Cerebellar nuclear complex (tissue), 1 donor: Measurements from ENCODE around the gene FOXB2.

Source experiments
- DNase-seq, 2 experiments: peaks; one replicate each; lab custom pipeline; 2025; lab: John Stamatoyannopoulos, UW

FOXB2 gene

GRCh38 chr9:77066388-77066787, 46.9 kb downstream of the FOXB2 start:
- no peak for DNase-seq
